Muscle layer of duodenum (tissue), 2 donors: ENCODE data around the gene MLLT11.
"Not testable (repeated sequence)": the region's sequence is repeated elsewhere in the genome, so short reads cannot be mapped to it uniquely, and the experiment has no call there.

Experiments used
- H3K27ac ChIP-seq: one replicate; pipeline ENCODE4 v1.7.0; 2013; ENCODE audit warnings: mild to moderate bottlenecking, low read length
- H3K27me3 ChIP-seq: one replicate; pipeline ENCODE4 v1.7.0; 2013; ENCODE audit warnings: low read depth, mild to moderate bottlenecking, control low read depth, low read length
- H3K36me3 ChIP-seq, 2 donors: one replicate each; pipeline ENCODE4 v1.7.0; 2013; ENCODE audit warnings: low read length in 2 of 2, control low read depth in 1 of 2, mild to moderate bottlenecking in 1 of 2; ENCODE audit not compliant: insufficient read depth in 2 of 2, control insufficient read depth in 1 of 2
- H3K4me1 ChIP-seq, 2 donors: one replicate each; pipeline ENCODE4 v1.7.0; 2013; ENCODE audit warnings: low read length in 2 of 2, mild to moderate bottlenecking in 2 of 2, control low read depth in 1 of 2, moderate library complexity in 1 of 2; ENCODE audit not compliant: insufficient read depth in 2 of 2, control insufficient read depth in 1 of 2
- H3K4me3 ChIP-seq, 2 donors: one replicate each; pipeline ENCODE4 v1.7.0; 2013; ENCODE audit warnings: low read length in 2 of 2, low read depth in 1 of 2, mild to moderate bottlenecking in 1 of 2
- H3K9me3 ChIP-seq, 2 donors: one replicate each; pipeline ENCODE4 v1.7.0; 2013; ENCODE audit warnings: low read length in 2 of 2, control low read depth in 1 of 2, mild to moderate bottlenecking in 1 of 2; ENCODE audit not compliant: control insufficient read depth in 1 of 2
- donor health status: healthy.

MLLT11 gene

GRCh38 chr1:151085953-151086559 lies 25.9 kb downstream of the MLLT11 start:
- no peak overlapping the region for H3K4me3 ChIP-seq
- no peaks in the 10 kb centered on the region for H3K4me1 ChIP-seq
- no peaks in the 10 kb centered on the region for H3K36me3 ChIP-seq
- H3K27ac ChIP-seq = no peak overlapping the region
- H3K9me3 ChIP-seq = no peaks in the 10 kb centered on the region
- no peaks in the 10 kb centered on the region for H3K27me3 ChIP-seq

- not testable (repeated sequence) for H3K27me3 ChIP-seq
Measured at GRCh38 chr1:151097426-151097825, 37.2 kb downstream of the MLLT11 start.

GRCh38 chr1:151098126-151098525 lies 37.9 kb downstream of the MLLT11 start:
- no peaks in the 10 kb centered on the region for H3K4me1 ChIP-seq
- H3K27ac ChIP-seq = no peak overlapping the region
- H3K36me3 ChIP-seq = peaks cover 0 to 13% of the 10 kb centered on the region in 2 donors

More at GRCh38 chr1:151097426-151097825, 37.2 kb downstream of the MLLT11 start:
- H3K27ac ChIP-seq, H3K9me3 ChIP-seq, H3K4me3 ChIP-seq, H3K4me1 ChIP-seq: not testable (repeated sequence)
- peaks cover 0 to 13% of the 10 kb centered on the region in 2 donors for H3K36me3 ChIP-seq

GRCh38 chr1:151104630-151105029 lies 44.4 kb downstream of the MLLT11 start:
- Histone ChIP-seq H3K27me3 (no peaks in the 10 kb centered on the region), H3K4me3 (no peak overlapping the region), H3K36me3 (peaks cover 4 to 20% of the 10 kb centered on the region in 2 donors), H3K4me1 (no peaks in the 10 kb centered on the region), H3K27ac (no peak overlapping the region), H3K9me3 (no peaks in the 10 kb centered on the region)

More at GRCh38 chr1:151098126-151098525, 37.9 kb downstream of the MLLT11 start:
- Histone ChIP-seq H3K9me3 (no peaks in the 10 kb centered on the region), H3K27me3 (no peaks in the 10 kb centered on the region), H3K4me3 (no peak overlapping the region)

GRCh38 chr1:151106894-151107293 lies 46.7 kb downstream of the MLLT11 start:
- no peaks in the 10 kb centered on the region for H3K27me3 ChIP-seq
- H3K4me1 ChIP-seq = no peaks in the 10 kb centered on the region
- H3K27ac ChIP-seq = no peak overlapping the region
- H3K4me3 ChIP-seq = no peak overlapping the region
- H3K9me3 ChIP-seq = no peaks in the 10 kb centered on the region
- H3K36me3 ChIP-seq = peaks cover 4 to 20% of the 10 kb centered on the region in 2 donors

GRCh38 chr1:151108331-151108730 lies 48.1 kb downstream of the MLLT11 start:
- Histone ChIP-seq H3K9me3 (no peaks in the 10 kb centered on the region), H3K4me3 (no peak overlapping the region), H3K4me1 (no peaks in the 10 kb centered on the region), H3K27me3 (no peaks in the 10 kb centered on the region), H3K36me3 (peaks cover 4 to 20% of the 10 kb centered on the region in 2 donors), H3K27ac (no peak overlapping the region)

GRCh38 chr1:151113877-151114276 lies 53.7 kb downstream of the MLLT11 start:
- Histone ChIP-seq H3K9me3 (no peaks in the 10 kb centered on the region), H3K27me3 (no peaks in the 10 kb centered on the region), H3K4me1 (no peaks in the 10 kb centered on the region), H3K27ac (no peak overlapping the region), H3K36me3 (peaks cover 8 to 11% of the 10 kb centered on the region in 2 donors), H3K4me3 (no peak overlapping the region)
